Measurements from ENCODE around the gene SCLY.

SCLY gene

GRCh38 chr2:238142382-238143205 lies 81.8 kb downstream of the SCLY start:
- DNase-seq = no peak

- no peak for DNase-seq
Observed at GRCh38 chr2:238143239-238143951, 82.6 kb downstream of the SCLY start.

GRCh38 chr2:238144262-238144661 lies 83.5 kb downstream of the SCLY start:
- DNase-seq = no peak

GRCh38 chr2:238145046-238145445 lies 84.2 kb downstream of the SCLY start:
- DNase-seq = no peak

- no peak for DNase-seq
Observed at GRCh38 chr2:238145851-238146250, 85.0 kb downstream of the SCLY start.

GRCh38 chr2:238146884-238147544 lies 86.2 kb downstream of the SCLY start:
- no peak for DNase-seq

- DNase-seq = no peak
Observed at GRCh38 chr2:238148981-238149380, 88.2 kb downstream of the SCLY start.
